Inflammatory macrophage treated with lipopolysaccharide for 4 hours (primary cell): ENCODE measurements around the gene ARPC1A.
A peak's percentile ranks its signal among the peaks of the same experiment; 100 is the strongest.

Experiments
- DNase-seq: peaks from one replicate; pipeline ENCODE4 v3.0.0-alpha.2; 2020

ARPC1A gene

DNA sequence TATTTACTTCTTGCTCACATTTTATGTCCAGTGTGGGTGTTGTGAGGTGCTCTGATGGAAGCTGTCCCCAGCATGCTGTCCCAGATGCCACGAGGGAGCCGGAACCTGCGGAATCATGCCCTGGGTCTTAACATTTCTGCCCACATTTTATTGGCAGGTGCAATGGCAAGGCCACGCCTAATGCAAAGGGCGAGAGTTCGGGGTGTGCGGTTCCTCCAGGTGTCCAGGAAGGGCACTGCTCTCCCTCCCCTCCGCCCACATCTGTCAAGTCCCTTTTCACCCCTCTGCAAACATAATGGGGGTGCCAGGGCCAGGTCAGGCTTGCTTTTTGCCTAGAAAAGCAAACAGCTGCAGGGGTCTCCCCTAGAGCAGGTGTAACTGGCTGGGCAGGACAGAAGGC lies 66.3 kb downstream of the ARPC1A start:
- DNase-seq: no peak

GRCh38 chr7:99392659-99393354 lies 67.1 kb downstream of the ARPC1A start:
- DNase-seq: peak; percentile 44

DNA sequence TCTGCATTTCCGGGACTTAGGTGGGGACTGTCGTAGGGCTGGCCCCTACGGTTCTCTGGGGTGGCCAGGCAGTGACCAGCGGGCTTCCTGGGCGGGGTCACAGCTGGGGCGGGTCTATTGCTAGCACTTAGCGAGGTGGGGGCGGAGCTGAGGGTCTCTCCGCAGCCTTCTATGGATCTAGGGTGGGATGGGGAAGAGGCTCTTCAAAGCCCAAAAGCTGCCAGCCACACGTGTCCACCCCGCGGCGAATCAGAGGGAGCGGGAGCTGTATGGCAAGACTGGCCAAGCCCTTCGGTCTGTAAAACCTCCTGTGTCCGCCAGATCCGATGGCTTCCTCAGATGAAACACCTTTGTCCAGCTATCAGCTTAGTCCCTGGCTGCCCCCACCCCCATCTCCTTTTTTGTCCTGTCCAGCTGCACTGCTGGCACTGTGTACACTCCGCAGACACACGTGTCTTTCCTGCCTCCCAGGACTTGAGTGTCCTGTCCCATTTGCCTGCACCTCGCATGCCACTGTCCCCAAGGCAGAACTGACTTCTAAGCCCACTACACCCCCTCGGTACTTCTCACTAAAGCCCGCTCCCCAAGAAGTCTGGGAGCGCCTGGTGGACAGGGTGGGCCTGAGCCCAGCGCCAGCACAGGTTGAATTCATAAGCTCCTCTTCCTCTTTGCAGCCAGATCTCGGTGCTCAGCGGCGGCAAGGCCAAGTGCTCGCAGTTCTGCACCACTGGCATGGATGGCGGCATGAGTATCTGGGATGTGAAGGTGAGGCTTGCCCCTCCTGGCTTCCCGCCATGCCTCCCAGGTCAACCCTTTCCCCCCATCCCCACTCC lies 67.9 kb downstream of the ARPC1A start:
- DNase-seq: no peak

DNA sequence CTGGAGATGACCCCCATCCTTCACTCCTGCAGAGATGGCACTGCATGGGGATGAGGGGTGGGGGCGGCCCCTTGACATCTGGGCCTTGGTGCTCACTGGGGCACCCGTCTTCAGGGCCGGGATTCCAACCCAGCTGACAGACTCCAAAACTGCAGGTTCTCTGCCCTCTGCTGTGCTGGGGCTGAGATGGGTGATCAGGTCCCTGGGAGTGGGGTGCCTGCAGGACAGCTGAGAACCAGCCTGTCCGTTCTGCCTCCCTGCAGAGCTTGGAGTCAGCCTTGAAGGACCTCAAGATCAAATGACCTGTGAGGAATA lies 68.4 kb downstream of the ARPC1A start:
- no peak for DNase-seq

DNA sequence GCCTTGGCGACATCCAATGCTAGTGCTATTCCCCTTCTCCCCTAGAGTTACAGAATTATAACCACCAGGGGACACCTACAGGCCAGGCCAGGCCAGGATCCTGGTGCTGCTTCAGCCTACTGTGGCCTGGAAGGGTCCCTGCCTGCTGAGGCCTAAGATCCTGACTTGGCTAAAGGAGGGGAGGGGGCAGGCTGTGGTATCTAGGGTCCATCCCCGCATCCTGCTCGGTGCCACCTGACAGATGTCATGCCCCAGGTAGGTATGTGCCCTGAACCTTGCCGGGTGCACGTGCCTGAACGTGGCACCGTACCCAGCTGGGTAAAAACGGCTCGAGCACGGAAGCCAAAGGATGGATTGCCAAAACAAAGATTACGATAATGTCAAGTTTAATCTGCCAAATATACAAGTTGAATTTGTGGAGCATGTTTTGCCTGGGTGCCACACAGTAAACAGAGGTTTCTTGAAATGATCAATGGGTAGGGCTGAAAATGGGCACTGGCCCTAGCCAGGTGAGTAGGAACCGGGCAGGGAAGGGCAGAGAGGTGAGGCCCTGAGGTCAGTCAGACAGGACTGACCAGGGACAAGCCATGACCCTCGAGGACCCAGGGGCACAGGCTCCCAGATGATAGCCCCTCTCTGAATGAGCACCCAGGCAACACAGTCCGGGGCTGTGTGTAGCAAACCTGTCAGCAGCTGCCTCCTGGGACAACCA lies 70.1 kb downstream of the ARPC1A start:
- DNase-seq: no peak

DNA sequence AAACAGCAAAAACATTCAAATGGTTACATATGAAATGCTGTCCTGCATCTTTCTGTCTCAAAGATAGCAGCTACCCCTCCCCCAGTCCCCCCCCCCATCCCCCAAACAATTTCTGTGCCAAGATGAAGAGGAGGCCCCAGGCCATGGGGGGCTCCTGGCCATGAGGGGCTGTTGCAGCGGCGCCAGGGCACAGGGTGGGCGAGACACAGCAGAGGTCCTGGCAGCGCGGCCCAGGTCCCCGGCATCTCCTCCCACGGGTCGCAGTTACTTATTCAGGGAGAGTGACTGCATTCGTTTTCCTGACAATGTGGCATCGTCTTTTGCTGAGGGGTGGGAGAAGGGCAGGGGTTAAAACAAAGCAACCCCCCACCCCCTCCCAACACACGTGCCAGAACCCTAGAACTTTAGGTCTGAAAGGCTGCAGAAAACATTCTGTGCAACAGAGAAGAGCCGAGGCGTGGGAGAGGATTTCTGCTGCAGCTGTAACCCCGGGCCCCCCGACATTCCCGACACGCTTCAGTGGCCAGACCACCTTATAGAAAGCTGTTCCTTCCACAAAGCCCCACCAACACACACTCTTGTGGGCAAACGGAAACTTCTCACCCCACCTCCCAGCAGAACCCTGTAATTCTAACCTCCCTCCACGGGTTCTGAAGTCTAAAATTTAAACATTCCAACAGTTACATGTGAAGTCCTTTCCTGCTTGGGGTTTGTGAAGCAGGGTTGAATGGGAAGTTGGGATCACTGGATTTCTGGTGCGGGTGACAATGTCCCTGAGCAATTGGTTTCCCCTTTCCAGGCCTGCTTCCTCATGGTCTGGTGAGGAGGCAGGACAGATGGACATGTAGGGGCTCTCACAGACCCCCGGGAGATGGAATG lies 71.0 kb downstream of the ARPC1A start:
- DNase-seq: no peak

GRCh38 chr7:99397297-99397983 lies 71.7 kb downstream of the ARPC1A start:
- no peak for DNase-seq

- no peak for DNase-seq
Measured at GRCh38 chr7:99398891-99399445, 73.3 kb downstream of the ARPC1A start.

DNA sequence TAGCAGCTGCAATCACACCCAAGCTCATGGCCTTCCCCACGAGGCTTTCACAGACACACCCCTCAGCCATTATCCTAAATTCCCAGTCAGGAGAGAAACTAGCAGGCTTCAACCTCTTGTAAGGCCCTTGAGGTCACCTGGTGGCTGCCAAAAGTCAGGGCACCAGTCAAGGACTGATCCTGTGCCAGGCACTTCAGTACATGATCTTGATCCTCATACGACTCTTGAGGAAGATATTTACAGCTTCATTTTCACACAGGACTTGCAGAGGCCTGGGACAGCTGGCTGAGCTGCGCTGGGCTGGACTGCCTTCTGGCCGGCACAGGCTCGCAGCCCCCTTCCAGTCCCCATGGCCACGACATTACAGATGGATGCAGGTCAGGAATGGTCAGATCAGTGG lies 73.9 kb downstream of the ARPC1A start:
- DNase-seq: no peak

DNA sequence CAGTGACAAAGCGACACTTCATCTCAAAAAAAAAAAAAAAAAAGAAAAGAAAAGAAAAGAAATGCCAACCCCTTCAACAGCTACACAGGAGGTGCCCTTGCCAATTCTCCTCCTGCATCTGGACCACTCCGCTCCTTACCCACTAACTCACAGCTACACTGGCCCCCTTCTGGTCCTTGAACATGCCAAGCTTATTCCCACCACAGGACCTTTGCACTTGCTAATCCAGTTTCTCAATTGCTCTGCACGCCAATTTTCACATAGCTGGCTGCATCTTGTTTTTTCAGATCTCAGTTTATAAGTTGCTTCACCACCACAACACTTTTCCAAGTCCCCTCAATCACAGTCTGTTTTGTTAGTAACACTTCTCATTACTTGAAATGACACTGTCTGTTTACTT lies 77.2 kb downstream of the ARPC1A start:
- DNase-seq: no peak

DNA sequence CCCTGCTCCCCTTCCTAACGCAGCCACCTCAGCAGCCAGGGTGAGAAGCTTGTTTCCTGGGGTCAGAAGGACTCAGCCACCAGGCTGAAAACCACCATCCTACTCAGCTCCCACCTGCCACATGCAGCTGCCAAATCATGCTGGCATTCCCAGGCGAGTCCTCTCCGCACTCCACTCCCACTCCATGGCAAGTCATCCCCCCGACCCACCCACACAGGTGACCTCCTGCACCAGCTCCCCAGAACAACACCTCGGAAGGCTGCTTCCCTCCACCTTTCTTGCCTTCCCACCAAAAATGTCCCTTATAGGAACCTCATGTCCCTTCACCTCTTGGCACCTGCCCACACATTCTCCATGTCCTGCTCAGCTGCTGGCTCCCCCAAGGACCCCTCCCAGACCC lies 78.1 kb downstream of the ARPC1A start:
- no peak for DNase-seq

- no peak for DNase-seq
Measured at GRCh38 chr7:99404235-99404976, 78.7 kb downstream of the ARPC1A start.

- DNase-seq: no peak
Measured at GRCh38 chr7:99404977-99405320, 79.3 kb downstream of the ARPC1A start.

DNA sequence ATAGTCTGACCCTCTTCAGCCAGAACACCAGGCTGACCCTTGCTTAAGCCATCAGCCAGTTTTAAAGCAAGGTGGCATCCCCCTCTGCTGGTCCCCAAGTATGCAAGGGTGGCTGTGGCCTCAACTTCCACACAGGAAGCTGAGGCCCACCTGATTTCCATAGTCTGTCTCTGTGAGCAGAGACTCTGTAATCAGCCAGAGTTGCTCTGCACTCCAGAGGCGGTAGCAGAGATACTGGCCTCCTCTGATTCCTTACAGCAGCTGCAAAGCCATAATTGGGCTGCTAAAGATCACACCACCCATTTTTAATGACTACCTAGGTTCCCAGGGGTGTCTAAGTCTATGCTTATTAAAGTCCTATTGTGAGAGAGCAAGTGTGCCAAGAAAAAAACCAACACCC lies 80.9 kb downstream of the ARPC1A start:
- no peak for DNase-seq

DNA sequence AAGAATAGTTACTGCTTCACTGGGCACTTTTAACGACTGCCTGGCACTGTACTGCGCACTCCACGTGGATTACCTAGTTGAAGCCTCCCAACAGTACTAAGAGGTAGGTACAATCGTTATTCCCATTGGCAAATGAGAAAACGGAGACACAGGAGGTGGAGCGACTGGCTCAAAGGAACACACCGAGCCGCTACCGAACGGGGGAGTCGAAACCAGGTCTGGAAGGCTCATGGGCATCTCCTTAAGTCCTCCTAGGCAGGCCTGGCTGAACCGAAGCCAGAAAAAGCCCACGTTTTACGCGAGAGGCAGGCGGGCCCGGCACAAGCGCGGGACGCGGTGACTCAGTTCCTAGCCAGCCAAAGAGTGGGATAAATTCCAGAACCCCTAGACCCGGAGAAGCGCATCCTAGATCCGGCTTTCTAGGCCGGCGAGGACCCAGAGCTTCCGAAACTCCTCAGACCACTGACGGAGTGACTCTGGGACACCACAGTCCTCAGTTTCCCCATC lies 82.2 kb downstream of the ARPC1A start:
- DNase-seq: peak; percentile 48

DNA sequence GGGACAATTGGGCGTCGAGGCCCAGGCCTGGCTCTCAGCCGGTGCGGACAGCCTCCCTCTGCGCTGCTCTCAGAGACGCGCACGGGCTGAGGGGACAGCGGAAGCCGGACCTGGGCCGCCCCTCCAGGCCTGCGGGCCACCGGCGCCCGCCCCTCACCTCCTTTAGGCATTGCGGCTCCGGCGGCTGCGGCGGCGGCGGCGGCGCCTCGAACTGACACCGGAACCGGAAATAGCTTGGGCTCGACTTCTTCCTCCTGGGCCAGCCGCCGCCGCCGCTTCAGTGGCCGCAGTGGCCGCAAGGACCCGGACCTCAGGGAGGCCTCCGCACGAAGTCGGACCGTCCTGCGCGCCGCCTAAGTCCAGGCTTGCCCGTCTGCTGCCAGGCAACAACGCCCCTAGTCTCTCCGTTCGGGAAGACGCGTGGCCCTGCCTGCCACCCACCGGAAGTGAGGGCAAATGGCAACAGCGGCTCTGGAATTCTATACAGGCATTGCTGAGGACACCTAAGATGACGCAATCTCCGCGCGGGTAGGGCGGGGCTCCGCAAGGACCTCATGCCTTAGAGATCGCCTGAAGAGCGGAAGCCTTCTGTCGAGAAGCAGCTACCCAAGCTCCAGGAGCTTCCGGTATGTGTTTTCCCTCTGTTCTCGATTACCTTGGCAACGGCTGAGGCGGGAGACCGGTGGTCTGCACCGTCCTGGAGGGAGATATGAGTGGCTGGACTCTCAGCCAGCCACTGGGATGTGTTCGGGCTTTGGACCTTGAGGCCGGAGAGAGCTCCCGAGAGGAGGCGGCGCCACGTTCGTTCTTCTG lies 82.9 kb downstream of the ARPC1A start, which contains the start of the genes BUD31 and PDAP1:
Gene BUD31 (plus strand): TSS at position 591 of the 813 bp plus-strand sequence. CDS start 2,124 bp downstream, outside the sequence.
Gene PDAP1 (minus strand): TSS at position 219 of the 813 bp plus-strand sequence. CDS start 49 bp downstream, at position 170.
- DNase-seq: peak; percentile 92

DNA sequence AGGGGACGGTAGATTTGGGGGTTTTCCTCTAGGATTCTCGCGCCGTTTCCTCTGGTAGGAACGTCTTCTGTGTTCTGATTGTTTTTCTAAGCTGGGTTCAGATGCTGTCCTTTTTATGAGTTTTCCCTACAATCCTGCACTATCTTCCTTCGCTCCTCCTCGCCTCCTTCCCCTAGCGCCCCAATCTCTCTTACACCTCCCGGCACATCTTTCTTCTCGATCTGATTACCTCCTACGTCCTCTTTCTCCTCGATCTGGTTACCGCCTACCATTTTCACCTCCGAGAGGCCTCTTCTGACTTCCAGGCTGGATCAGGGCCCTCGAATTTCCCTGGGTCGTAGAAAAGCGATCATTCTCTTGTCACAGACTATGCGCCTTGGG lies 83.5 kb downstream of the ARPC1A start:
- DNase-seq: no peak

GRCh38 chr7:99409806-99410205 lies 84.1 kb downstream of the ARPC1A start:
- DNase-seq: no peak

- no peak for DNase-seq
Measured at GRCh38 chr7:99410635-99411034, 84.9 kb downstream of the ARPC1A start.
